HG03378 (cell line): Measurements from ENCODE around the gene TCAP.
"Not testable (repeated sequence)": the region's sequence is repeated elsewhere in the genome, so short reads cannot be mapped to it uniquely, and the experiment has no call there.

Experiments used
- ATAC-seq: cut with Tn5 transposase; IDR thresholded peaks from one replicate; pipeline ENCODE4 v1.9.1; 2021; ENCODE audit warnings: mild to moderate bottlenecking, moderate library complexity; ENCODE audit not compliant: unreplicated experiment

TCAP gene

DNA sequence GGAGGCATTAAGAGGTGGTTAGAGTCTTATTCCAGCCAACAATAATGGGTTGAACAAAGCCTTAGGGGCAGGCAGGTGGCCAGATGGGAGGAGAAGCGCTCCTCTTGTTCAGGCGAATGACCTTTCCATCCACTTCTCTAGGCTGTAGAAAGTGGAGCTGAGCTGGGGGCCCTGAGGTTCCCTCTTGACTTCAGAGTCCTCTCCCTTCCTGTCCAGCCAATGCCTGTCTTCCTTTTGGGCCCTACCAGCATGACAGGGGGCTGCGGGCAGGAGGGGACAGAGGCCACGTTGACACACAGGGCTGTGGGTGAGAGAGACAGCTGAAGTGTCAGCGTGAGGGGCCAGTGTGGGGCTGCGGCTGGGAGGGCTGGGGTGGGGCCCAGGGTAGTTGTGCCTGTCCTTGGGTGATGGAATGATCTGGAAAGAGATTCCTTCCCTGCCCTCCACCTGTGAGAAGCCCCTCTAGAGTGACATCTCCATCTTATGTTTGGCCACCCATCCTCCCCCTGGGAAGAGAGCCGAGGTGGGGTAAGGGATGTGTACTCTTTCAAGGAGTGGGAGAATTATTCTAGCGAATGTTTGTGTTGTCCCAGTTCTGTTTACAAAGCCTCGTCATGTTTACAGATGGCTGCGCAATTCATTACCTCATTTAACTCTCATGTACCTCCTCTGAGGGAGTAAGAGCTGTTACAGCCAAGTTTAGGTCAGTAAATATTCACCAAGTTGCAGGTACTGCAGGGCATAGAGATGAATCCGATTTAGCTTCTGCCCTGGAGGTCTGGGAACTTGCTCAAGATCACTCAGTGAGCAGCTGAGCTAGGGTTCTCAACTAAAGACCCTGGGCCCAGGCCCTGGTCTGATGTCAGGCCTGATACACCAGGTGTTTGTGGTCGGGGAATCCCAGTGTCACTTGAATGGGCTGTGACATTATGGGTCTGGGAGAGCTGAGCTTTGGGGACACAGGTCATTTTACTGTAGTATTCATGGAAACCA, 38.0 kb downstream of the TCAP start:
- ATAC-seq, result no peak

DNA sequence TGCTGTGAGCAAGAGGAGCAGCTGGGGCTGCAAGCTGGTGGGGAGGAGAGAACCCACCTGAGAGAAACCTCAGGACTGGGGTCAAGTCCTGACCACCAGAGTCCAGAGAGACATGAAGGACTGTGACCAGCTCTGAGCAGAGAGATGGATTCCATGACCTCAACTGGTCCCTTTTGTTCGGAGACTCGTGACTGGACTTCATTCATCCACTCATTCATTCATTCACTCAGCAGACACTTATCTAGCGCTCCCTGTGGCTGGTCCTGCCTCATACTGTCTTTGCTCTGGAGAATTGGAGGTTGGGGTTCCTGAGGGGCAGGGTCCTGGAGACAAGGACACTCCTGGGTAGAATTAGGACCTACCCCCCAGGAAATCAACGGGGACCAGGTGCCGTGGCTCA, 38.8 kb downstream of the TCAP start:
- no peak for ATAC-seq

DNA sequence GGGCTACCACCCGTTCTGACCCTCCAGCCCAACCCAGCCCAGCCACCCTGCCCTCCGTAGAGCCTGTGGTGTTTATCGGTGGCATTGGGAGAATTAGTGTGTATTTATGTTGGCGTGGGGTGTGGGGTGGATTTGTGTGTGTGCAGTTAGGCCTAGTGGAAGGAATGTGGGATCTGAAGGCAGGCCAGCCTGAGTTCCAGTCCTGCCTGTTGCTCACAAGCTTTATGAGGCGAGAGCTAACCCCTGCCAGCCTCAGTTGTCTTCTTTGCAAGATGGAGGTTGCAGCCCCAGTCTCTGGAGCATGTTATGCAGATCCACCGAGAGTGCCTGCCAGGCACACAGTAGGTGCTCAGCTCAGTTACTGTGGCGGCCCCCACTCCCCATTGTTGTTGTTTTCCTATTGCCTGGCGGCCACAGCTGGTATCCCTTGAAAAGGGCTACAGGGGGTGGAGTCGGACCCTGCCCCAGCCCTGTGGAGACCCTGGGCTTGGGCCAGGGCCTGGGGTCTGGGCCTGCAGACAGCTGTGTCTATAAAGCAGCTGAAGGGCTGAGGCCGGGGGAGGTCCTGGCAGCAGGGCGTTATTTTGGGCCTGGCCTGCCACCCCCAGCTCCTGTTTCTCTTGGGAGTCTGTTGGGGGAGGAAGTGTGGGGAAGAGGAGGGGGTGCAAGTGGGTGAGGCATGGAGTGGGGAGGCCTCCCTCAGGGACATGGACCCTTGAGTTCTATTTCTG, 39.8 kb downstream of the TCAP start:
- no peak for ATAC-seq

DNA sequence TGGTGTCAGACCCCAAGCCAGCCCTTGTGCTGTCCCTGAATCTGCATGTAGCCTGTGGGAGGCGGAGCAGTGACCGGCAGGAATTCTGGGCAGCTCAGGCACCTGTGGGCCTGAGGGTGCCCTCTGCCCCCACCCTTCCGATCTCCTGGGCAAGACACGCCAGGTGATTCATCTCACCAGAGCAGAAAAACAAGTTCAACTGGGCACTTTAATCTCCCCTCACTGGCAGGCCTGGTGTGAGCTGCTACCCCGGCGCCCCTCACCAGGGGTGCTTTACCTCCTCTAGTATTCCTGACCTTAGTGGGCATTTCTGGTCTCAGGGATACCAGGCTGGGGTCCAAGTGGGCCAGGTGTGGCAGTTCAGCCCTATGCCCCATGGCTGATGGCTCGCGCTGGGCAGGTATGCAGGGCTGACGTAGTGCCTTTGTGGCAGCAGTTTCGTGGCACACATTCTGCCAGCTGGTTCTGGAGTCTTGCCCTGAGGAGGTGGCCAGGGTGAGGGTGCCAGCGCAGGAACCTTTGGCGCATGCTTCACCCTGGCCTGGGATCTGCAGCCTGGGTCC, 40.7 kb downstream of the TCAP start:
- ATAC-seq, result no peak

DNA sequence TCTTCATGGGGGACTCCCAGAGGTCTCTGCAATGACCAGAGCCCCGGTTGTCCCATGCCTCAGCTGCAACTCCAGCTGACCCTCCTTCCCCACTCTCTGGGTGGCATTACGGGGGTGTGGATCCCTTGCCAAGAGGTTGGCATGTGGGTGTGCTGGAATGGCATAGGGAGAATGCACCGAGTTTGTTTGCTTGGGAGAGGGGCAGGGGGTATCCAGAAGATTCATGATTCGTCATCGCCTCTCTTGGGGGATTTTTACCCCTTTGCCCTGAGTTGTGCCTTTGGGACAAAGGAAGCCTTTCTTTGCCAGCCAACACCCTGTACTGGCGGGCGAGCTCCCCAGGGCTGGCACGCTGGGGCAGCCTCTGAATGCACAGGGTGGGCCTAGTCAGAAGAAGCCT, 41.2 kb downstream of the TCAP start:
- no peak for ATAC-seq

DNA sequence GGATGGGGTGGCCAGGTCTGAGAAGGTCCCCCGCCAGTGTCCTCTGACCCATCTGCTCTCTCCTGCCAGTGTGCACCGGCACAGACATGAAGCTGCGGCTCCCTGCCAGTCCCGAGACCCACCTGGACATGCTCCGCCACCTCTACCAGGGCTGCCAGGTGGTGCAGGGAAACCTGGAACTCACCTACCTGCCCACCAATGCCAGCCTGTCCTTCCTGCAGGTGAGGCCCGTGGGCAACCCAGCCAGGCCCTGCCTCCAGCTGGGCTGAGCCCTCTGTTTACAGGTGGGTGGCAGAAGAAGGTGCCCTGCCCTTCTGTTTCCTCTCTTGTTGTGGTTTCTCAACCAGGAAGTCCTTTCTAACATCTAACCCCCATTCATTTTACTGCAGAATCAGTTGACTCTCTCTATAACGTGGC, 41.8 kb downstream of the TCAP start:
- ATAC-seq, result no peak

DNA sequence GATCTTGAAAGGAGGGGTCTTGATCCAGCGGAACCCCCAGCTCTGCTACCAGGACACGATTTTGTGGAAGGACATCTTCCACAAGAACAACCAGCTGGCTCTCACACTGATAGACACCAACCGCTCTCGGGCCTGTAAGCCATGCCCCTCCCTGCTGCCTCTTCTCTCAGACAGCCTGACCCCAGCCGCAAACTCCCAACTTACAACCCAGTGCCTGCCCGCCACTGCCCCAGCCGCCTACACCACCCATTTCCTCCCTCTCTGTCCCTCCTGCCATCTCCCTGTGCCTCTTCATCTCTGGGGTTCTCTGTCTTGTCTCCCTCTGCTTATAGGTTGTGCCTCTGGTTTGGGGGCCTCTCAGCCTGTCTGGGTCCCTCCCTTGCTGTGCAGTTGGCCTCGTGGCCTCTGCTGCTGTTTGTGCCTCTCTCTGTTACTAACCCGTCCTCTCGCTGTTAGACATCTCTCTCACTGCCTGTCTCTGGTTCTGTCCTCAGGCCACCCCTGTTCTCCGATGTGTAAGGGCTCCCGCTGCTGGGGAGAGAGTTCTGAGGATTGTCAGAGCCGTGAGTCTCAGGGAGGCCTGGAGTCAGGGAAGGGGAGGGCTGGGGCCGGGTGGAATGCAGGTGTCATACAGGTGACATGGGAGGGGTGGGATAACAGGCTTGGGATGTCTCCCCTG, 44.3 kb downstream of the TCAP start:
- no peak for ATAC-seq

DNA sequence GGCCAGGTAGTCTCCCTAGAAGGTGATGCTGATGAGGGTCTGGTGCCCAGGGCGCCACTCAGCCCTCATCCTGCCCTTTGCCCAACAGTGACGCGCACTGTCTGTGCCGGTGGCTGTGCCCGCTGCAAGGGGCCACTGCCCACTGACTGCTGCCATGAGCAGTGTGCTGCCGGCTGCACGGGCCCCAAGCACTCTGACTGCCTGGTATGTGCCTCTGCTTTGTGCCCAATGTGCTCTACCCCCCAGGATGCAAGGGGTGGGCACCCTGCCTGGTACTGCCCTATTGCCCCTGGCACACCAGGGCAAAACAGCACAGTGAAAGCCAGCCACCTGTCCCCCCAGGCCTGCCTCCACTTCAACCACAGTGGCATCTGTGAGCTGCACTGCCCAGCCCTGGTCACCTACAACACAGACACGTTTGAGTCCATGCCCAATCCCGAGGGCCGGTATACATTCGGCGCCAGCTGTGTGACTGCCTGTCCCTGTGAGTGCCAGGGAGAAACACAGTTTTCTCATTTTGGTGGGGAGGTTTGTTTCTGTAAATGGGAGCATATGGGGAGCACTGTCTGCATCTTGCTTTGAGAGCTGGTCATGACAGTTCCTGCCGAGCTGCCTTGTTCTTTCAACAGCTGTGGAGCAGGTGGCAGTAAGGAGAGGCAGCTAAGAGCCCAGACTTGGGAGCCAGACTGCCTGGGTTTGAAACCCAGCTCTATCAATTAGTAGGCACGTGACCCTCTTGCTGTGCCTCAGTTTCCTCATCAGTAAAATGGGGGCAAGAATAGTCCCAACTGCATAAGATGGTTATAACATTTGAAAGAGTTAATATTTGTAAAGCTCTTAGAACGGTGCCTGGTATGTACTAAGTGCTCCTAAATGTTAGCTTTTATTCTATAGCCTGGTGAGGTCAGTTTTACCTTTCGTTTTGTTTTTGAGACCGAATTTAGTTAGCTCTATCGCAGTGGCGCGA, 45.1 kb downstream of the TCAP start:
- no peak for ATAC-seq

DNA sequence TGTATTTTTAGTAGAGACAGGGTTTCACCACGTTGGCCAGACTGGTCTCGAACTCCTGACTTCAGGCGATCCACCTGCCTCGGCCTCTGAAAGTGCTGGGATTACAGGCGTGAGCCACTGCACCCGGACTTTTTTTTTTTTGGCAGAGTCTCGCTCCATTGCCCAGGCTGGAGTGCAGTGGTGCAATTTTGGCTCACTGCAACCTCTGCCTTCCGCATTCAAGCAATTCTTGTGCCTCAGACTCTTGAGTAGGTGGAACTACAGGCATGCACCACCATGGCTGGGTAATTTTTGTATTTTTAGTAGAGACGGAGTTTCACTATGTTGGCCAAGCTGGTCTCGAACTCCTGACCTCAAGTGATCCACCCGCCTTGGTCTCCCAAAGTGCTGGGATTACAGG, 45.9 kb downstream of the TCAP start:
- ATAC-seq, result not testable (repeated sequence)

DNA sequence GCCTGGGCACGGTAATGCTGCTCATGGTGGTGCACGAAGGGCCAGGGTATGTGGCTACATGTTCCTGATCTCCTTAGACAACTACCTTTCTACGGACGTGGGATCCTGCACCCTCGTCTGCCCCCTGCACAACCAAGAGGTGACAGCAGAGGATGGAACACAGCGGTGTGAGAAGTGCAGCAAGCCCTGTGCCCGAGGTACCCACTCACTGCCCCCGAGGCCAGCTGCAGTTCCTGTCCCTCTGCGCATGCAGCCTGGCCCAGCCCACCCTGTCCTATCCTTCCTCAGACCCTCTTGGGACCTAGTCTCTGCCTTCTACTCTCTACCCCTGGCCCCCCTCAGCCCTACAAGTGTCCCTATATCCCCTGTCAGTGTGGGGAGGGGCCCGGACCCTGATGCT, 46.7 kb downstream of the TCAP start:
- no peak for ATAC-seq

DNA sequence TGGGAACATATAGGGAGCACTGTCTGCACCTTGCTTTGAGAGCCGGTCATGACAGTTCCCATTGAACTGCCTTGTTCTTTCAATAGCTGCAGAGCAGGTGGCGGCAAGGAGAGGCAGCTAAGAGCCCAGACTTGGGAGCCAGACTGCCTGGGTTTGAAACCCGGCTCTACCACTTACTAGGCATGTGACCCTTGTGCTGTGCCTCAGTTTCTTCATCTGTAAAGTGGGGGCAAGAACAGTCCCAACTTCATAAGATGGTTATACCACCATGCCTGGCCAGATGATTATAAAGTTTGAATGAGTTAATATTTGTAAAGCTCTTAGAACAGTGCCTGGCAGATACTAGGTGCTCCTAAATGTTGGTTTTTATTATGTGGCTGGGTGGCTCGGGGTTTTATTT, 49.1 kb downstream of the TCAP start:
- ATAC-seq, result no peak

DNA sequence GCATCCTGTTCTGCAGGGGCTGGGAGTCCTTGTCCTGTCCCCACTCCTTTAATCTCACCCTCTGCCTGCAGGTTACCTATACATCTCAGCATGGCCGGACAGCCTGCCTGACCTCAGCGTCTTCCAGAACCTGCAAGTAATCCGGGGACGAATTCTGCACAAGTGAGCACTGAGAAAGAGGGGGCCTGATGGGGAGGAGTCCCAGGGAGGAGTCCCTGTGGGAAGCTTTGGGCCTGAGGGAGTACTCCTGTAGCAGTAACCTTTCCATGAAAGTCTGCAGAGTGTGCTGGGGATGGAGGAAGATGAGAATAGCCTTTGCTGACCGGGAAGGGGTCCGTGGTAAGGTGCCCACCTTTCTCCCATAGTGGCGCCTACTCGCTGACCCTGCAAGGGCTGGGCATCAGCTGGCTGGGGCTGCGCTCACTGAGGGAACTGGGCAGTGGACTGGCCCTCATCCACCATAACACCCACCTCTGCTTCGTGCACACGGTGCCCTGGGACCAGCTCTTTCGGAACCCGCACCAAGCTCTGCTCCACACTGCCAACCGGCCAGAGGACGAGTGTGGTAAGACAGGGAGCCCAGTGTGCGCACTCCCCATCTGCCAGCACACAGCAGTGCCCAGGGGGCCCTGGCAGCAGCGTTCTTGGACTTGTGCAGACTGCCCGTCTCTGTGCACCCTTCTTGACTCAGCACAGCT, 50.4 kb downstream of the TCAP start:
- ATAC-seq, result no peak
